Measurements from ENCODE around the gene MTMR1.

MTMR1 gene

DNA sequence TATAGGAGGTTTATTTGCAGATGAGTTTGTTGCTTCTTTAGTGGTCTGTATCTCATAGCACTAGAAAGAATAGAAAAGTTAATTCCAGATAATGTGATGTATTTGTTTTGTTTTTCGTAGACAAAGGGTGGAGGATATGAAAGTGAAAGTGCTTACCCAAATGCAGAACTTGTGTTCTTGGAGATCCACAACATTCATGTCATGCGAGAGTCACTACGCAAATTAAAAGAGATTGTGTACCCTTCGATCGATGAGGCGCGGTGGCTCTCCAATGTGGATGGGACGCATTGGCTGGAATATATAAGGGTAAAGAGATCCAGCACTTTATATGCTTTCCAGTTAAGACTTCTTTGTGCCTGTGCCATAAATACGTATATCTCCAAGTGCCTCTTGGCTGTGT is 43.3 kb downstream of the MTMR1 start:
- Histone ChIP-seq H3K27ac (ENCODE audit: low read length) (no peak overlapping the region), H3K36me3 (ENCODE audit: control insufficient read depth in 1 of 2, insufficient read depth in 2 of 2, low read length in 2 of 2) (peaks cover 18 to 75% of the 10 kb centered on the region in 2 donors), H3K9me3 (ENCODE audit: control insufficient read depth in 1 of 2, low read length in 2 of 2) (no peaks in the 10 kb centered on the region)

DNA sequence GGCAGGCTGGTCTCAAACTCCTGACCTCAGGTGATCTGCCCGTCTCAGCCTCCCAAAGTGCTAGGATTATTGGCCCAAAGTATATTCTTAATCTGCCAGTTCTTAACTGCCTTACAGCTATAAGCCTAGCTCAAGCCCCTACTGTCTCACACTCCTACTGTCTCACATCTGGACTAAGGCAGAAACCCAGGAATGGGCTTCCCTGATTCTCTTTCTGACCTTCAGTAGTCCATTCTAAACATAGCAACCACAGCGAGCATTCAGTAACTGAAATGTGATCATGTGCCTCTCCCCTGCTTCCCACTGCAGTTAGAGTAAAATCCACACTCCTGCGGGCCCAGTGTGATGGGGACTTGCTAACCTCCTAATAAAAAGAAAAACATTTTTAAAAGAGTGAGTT is 58.9 kb downstream of the MTMR1 start:
- H3K9me3 ChIP-seq (ENCODE audit: control insufficient read depth in 1 of 2, low read length in 2 of 2), result no peaks in the 10 kb centered on the region

More for the DNA sequence above, 43.3 kb downstream of the MTMR1 start:
- no peak overlapping the region for H3K4me3 ChIP-seq (ENCODE audit: low read depth in 1 of 2, low read length in 2 of 2)
- no peaks in the 10 kb centered on the region for H3K4me1 ChIP-seq (ENCODE audit: control insufficient read depth in 1 of 2, insufficient read depth in 2 of 2, low read length in 2 of 2)
- no peaks in the 10 kb centered on the region for H3K27me3 ChIP-seq (ENCODE audit: low read depth, low read length)

GRCh38 chrX:150753357-150753756 is 60.2 kb downstream of the MTMR1 start:
- Histone ChIP-seq H3K9me3 (ENCODE audit: control insufficient read depth in 1 of 2, low read length in 2 of 2) (no peaks in the 10 kb centered on the region), H3K36me3 (ENCODE audit: control insufficient read depth in 1 of 2, insufficient read depth in 2 of 2, low read length in 2 of 2) (peaks cover 7 to 9% of the 10 kb centered on the region in 2 donors), H3K27ac (ENCODE audit: low read length) (no peak overlapping the region), H3K27me3 (ENCODE audit: low read depth, low read length) (no peaks in the 10 kb centered on the region), H3K4me1 (ENCODE audit: control insufficient read depth in 1 of 2, insufficient read depth in 2 of 2, low read length in 2 of 2) (no peaks in the 10 kb centered on the region), H3K4me3 (ENCODE audit: low read depth in 1 of 2, low read length in 2 of 2) (no peak overlapping the region)

More for the DNA sequence above, 58.9 kb downstream of the MTMR1 start:
- peaks cover 7% of the 10 kb centered on the region in 2 donors for H3K36me3 ChIP-seq (ENCODE audit: control insufficient read depth in 1 of 2, insufficient read depth in 2 of 2, low read length in 2 of 2)
- no peaks in the 10 kb centered on the region for H3K27me3 ChIP-seq (ENCODE audit: low read depth, low read length)
- H3K4me1 ChIP-seq (ENCODE audit: control insufficient read depth in 1 of 2, insufficient read depth in 2 of 2, low read length in 2 of 2), result no peaks in the 10 kb centered on the region
- H3K4me3 ChIP-seq (ENCODE audit: low read depth in 1 of 2, low read length in 2 of 2), result no peak overlapping the region
- H3K27ac ChIP-seq (ENCODE audit: low read length), result no peak overlapping the region

DNA sequence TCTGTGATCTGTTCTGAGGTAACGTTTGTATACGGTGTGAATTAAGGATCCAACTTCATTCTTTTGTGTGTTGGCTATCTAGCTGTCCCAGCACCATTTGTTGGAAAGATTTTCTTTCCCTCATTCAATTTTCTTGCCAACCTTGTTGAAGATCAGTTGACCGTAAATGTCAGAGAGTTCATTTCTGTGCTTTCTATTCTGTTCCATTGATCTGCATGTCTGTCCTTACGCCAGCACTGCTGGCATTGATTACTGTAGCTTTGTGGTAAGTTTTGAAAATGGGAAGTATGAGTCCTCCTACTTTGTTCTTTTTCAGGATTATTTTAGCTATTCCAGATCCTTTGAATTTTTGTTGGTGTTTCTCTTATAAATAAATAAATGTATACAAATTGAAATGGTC is 60.8 kb downstream of the MTMR1 start:
- no peak overlapping the region for H3K4me3 ChIP-seq (ENCODE audit: low read depth in 1 of 2, low read length in 2 of 2)
- H3K9me3 ChIP-seq (ENCODE audit: control insufficient read depth in 1 of 2, low read length in 2 of 2), result no peaks in the 10 kb centered on the region
- H3K36me3 ChIP-seq (ENCODE audit: control insufficient read depth in 1 of 2, insufficient read depth in 2 of 2, low read length in 2 of 2), result peaks cover 7 to 9% of the 10 kb centered on the region in 2 donors
- no peaks in the 10 kb centered on the region for H3K4me1 ChIP-seq (ENCODE audit: control insufficient read depth in 1 of 2, insufficient read depth in 2 of 2, low read length in 2 of 2)
- H3K27me3 ChIP-seq (ENCODE audit: low read depth, low read length), result no peaks in the 10 kb centered on the region
- no peak overlapping the region for H3K27ac ChIP-seq (ENCODE audit: low read length)

DNA sequence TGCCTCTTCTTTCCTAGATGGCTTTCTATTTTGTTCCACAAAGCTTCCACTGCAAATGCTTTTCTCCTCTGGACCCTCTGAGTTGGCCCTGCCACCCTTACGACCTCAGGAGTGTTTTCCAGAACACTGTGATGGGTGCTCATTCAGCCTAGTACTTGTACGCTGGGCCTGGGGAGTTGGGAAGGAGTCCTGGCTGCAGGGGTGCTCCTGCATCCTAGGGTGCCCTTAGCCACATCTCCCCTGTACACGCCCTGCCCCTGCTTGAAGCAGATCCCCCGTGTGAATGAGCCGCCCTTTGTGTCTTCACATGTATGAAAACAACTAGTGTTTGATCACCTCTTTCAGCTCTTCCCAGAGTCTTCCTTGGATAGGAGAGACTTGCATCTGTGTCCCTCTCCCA is 64.2 kb downstream of the MTMR1 start:
- Histone ChIP-seq H3K9me3 (ENCODE audit: control insufficient read depth in 1 of 2, low read length in 2 of 2) (no peaks in the 10 kb centered on the region), H3K36me3 (ENCODE audit: control insufficient read depth in 1 of 2, insufficient read depth in 2 of 2, low read length in 2 of 2) (peaks cover 7 to 12% of the 10 kb centered on the region in 2 donors), H3K27ac (ENCODE audit: low read length) (no peak overlapping the region), H3K4me1 (ENCODE audit: control insufficient read depth in 1 of 2, insufficient read depth in 2 of 2, low read length in 2 of 2) (no peaks in the 10 kb centered on the region), H3K27me3 (ENCODE audit: low read depth, low read length) (no peaks in the 10 kb centered on the region), H3K4me3 (ENCODE audit: low read depth in 1 of 2, low read length in 2 of 2) (no peak overlapping the region)

DNA sequence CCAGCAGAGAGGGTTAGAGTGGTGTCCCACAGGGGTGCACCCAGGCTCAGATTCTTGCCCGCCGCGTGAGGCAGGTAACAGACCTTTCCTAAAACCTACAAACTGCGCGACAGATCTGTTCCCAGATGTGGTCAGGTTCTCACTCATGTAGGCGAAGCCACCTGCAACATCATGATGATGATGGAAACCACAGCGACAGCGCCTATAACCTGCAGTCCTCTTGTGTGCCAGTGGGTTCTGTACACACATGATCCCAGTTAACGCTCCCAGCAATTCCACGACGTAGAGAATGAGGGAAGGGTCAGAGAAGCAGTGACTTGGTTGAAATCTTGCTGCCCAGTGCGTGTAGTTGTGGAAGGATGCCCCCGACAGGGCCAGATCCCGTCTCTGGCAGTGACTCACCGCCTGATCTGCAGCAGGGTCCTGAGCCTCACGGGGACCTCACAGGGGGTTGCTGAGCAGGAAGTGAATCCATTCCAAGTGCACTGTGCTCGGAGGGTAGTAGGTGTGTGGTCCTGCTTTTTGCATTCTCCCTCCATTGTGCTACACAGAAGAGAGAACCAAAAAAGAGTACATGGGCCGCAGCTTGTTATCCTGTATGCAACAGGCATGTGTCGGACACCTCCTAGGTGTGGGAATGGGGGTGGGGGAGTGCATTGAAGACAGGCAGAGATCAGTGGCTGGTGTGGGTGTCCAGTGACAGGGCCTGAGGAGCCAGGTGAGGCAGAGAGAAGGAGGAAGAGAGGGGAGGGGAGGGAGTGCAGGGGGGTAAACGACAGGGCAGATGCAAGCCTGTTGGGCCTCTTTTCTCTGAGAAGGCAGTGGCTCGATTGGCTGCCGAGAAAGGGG is 66.6 kb downstream of the MTMR1 start:
- no peaks in the 10 kb centered on the region for H3K27me3 ChIP-seq (ENCODE audit: low read depth, low read length)
- peaks cover 7 to 12% of the 10 kb centered on the region in 2 donors for H3K36me3 ChIP-seq (ENCODE audit: control insufficient read depth in 1 of 2, insufficient read depth in 2 of 2, low read length in 2 of 2)
- H3K4me3 ChIP-seq (ENCODE audit: low read depth in 1 of 2, low read length in 2 of 2), result no peak overlapping the region
- H3K9me3 ChIP-seq (ENCODE audit: control insufficient read depth in 1 of 2, low read length in 2 of 2), result no peaks in the 10 kb centered on the region
- H3K27ac ChIP-seq (ENCODE audit: low read length), result no peak overlapping the region
- H3K4me1 ChIP-seq (ENCODE audit: control insufficient read depth in 1 of 2, insufficient read depth in 2 of 2, low read length in 2 of 2), result no peaks in the 10 kb centered on the region

DNA sequence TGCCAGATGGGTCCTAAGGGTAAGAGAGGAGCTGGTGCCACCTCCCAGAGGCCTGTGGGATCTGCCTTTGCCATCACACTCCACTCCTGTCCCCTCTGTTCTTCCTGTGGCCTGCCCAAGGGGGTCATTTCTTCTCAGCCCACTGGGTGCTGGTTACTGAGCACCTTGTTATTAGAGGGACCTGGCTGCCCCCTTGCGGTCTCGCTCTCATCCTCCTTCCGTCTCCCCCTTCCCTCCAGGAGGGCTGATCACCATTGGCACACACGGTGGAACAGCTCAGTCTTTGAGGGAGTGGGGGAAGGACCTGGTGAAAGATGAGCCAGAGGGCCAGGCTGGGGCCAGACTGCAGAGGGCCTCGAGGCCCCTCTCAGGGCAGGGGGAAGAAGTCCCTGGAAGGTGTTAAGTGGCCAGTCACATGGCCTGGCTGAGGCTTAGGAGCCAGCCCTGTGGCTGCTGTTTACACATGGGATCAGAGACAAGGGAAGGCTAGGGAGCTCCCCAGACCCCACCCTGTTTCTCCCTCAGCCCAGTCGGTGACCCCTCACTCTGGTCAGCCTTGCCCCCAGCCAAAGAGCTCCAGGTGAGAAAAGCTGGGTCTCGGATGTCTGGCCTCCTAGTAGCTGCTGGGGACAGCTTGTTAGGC is 68.1 kb downstream of the MTMR1 start:
- Histone ChIP-seq H3K27me3 (ENCODE audit: low read depth, low read length) (no peaks in the 10 kb centered on the region), H3K4me3 (ENCODE audit: low read depth in 1 of 2, low read length in 2 of 2) (no peak overlapping the region), H3K36me3 (ENCODE audit: control insufficient read depth in 1 of 2, insufficient read depth in 2 of 2, low read length in 2 of 2) (peaks cover 7 to 12% of the 10 kb centered on the region in 2 donors)

DNA sequence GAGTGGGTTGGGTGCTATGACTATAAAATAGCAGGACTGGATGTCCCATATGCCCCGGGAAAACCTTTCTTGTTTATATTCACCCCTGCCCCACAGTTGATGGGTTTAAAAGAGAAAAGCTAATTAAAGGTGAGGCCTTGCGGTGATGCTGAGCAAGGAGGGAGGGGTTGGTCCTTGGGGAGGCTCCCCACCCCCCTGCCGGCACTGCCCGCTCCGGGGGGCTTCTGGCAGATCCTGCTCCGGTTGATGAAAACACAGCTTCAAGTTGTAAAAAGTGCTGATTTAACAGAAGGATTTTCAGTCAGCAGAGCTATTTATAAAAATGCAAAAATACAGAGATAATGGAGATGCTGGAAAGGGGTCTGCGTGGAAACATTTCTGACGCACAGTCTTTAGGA is 68.6 kb downstream of the MTMR1 start:
- no peak overlapping the region for H3K4me3 ChIP-seq (ENCODE audit: low read depth in 1 of 2, low read length in 2 of 2)
- H3K4me1 ChIP-seq (ENCODE audit: control insufficient read depth in 1 of 2, insufficient read depth in 2 of 2, low read length in 2 of 2), result no peaks in the 10 kb centered on the region
- no peaks in the 10 kb centered on the region for H3K27me3 ChIP-seq (ENCODE audit: low read depth, low read length)
- no peaks in the 10 kb centered on the region for H3K9me3 ChIP-seq (ENCODE audit: control insufficient read depth in 1 of 2, low read length in 2 of 2)
- peaks cover 7 to 12% of the 10 kb centered on the region in 2 donors for H3K36me3 ChIP-seq (ENCODE audit: control insufficient read depth in 1 of 2, insufficient read depth in 2 of 2, low read length in 2 of 2)
- no peak overlapping the region for H3K27ac ChIP-seq (ENCODE audit: low read length)

More for the DNA sequence above, 68.1 kb downstream of the MTMR1 start:
- no peak overlapping the region for H3K27ac ChIP-seq (ENCODE audit: low read length)
- no peaks in the 10 kb centered on the region for H3K4me1 ChIP-seq (ENCODE audit: control insufficient read depth in 1 of 2, insufficient read depth in 2 of 2, low read length in 2 of 2)
- no peaks in the 10 kb centered on the region for H3K9me3 ChIP-seq (ENCODE audit: control insufficient read depth in 1 of 2, low read length in 2 of 2)

DNA sequence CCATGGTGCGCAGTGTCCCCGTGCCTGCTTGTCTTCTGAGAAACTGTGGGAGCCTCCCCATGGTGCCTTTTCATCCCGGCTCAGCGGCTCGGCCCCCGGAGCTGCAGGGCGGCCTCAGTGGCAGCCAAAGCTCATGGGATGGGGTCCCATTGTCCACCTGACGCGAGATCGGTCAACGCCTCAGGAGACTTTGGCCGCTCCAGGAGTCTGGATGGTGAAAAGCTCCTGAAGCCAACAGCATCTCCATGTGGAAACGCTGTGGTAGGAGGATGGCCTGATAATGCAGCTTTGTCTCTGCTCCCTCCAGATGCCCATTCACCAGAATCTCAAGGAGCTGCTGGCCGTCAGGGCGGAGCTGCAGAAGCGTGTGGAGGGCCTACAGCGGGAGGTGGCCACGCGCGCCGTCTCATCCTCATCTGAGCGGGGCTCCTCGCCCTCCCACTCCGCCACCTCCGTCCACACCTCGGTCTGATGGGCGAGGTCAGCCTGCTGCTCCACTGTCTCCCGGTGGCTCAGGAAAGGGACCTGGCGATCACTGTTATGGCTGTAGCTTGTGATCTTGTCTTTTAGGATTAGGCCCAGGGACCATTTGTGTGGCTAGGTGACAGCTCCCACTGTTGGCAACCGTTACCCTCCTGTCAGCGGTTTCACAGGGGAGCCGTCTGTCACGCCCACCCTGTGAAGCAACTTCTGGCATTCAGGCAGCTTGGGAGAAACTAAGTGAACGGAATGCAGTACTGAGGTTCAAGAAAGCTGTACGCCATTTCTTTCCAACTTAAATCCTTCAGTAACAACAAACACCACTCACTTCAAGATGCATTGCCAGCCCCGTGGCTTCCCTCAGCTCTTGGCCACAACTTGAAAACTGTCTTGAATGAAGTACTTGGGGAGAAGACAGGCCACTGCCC is 69.3 kb downstream of the MTMR1 start:
- Histone ChIP-seq H3K4me1 (ENCODE audit: control insufficient read depth in 1 of 2, insufficient read depth in 2 of 2, low read length in 2 of 2) (no peaks in the 10 kb centered on the region), H3K36me3 (ENCODE audit: control insufficient read depth in 1 of 2, insufficient read depth in 2 of 2, low read length in 2 of 2) (peaks cover 7 to 9% of the 10 kb centered on the region in 2 donors), H3K4me3 (ENCODE audit: low read depth in 1 of 2, low read length in 2 of 2) (no peak overlapping the region), H3K27ac (ENCODE audit: low read length) (no peak overlapping the region), H3K27me3 (ENCODE audit: low read depth, low read length) (no peaks in the 10 kb centered on the region), H3K9me3 (ENCODE audit: control insufficient read depth in 1 of 2, low read length in 2 of 2) (no peaks in the 10 kb centered on the region)

- no peaks in the 10 kb centered on the region for H3K4me1 ChIP-seq (ENCODE audit: control insufficient read depth in 1 of 2, insufficient read depth in 2 of 2, low read length in 2 of 2)
- no peak overlapping the region for H3K27ac ChIP-seq (ENCODE audit: low read length)
- peaks cover 7 to 12% of the 10 kb centered on the region in 2 donors for H3K36me3 ChIP-seq (ENCODE audit: control insufficient read depth in 1 of 2, insufficient read depth in 2 of 2, low read length in 2 of 2)
- no peak overlapping the region for H3K4me3 ChIP-seq (ENCODE audit: low read depth in 1 of 2, low read length in 2 of 2)
- no peaks in the 10 kb centered on the region for H3K9me3 ChIP-seq (ENCODE audit: control insufficient read depth in 1 of 2, low read length in 2 of 2)
- no peaks in the 10 kb centered on the region for H3K27me3 ChIP-seq (ENCODE audit: low read depth, low read length)
Observed at GRCh38 chrX:150763303-150763797, 70.2 kb downstream of the MTMR1 start.

DNA sequence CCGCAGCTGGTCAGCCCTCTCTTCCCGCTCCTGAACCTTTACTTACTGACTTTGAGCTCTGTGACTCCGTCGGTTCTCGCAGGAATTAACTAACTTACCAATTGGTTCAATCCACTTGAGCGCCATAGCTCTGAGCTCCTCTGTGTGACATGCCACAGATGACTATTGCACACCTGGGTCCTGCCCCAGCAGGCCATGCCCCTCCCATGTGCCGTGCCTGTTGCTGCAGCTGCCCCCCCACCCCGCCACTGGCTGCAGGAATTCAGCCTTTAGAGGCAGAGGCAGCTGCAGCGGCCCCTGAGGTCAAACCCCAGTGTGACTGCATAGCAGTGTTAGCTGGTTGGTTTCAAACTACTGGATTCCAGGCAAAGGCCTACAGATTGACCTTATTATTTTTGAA is 70.6 kb downstream of the MTMR1 start:
- Histone ChIP-seq H3K36me3 (ENCODE audit: control insufficient read depth in 1 of 2, insufficient read depth in 2 of 2, low read length in 2 of 2) (peaks cover 7 to 16% of the 10 kb centered on the region in 2 donors), H3K27ac (ENCODE audit: low read length) (no peak overlapping the region), H3K4me3 (ENCODE audit: low read depth in 1 of 2, low read length in 2 of 2) (no peak overlapping the region), H3K9me3 (ENCODE audit: control insufficient read depth in 1 of 2, low read length in 2 of 2) (no peaks in the 10 kb centered on the region), H3K4me1 (ENCODE audit: control insufficient read depth in 1 of 2, insufficient read depth in 2 of 2, low read length in 2 of 2) (no peaks in the 10 kb centered on the region), H3K27me3 (ENCODE audit: low read depth, low read length) (no peaks in the 10 kb centered on the region)
